ENCODE data around the gene HTR1E.
"Not testable (repeated sequence)": the region's sequence is repeated elsewhere in the genome, so short reads cannot be mapped to it uniquely, and the experiment has no call there.

HTR1E gene, protein sequence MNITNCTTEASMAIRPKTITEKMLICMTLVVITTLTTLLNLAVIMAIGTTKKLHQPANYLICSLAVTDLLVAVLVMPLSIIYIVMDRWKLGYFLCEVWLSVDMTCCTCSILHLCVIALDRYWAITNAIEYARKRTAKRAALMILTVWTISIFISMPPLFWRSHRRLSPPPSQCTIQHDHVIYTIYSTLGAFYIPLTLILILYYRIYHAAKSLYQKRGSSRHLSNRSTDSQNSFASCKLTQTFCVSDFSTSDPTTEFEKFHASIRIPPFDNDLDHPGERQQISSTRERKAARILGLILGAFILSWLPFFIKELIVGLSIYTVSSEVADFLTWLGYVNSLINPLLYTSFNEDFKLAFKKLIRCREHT

DNA sequence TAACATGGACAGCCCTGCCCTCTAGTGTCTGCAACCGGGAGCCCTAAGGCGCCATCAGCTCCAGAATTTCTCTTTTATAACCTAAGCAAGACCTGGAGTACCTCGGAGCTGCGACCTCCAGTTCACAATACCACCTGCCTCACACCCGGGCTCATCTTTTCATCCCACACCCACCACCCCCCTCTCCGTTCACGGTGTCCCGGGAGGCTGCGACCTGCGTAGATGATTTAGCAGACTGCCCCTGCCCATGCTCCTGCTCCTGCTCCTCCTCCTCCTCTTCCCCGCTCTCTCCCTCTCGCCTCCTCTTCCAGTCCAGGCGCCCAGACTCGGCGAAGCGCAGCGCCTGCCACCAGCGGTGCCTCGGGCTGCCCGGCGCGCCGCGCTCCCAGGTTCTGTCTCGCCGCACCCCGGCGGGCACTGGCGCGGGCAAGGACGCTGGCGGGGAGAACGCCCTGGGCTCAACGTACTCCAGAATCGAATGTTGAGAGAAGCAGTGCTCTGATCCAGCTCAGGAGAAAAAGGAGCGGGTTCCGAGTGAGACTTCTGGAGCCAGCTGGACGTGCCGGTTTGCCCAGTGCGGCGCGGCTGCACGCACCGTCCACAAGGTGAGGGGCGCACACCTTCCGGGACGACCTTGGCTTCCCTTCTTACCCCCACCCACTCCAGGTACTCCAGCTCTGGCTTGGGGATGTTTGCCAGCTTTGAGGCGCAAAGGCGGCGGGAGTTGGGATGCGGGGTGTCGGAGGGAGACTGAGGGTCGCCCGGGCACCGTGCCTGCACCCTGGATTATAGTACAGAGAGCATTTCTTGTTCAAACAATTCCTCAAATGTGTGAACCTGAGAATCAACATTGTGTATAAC is at the start of gene HTR1E:
TSS of gene HTR1E (plus strand) at position 310 of the 861 bp plus-strand sequence. CDS start 77,807 bp downstream, outside the sequence.
- no peak for DNase-seq

DNA sequence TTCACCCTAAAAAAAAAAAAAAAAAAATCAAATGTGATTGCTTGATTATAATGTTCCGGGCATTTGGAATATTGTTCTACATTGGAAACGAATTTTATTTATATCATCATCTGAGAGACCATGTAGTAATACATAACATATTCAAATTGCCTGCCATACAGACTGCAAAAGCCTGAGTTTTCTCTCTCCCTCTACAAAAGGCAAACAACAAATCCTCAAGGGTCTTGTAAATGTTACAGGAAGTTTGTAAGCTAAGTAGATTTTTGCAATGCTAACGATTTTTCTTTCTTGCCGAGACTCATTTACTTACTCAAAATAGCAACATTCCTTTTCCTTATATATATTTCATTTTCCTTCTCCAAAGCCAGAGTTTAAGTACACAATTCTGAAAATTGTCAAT is 49.0 kb upstream of the HTR1E start:
- DNase-seq = no peak

DNA sequence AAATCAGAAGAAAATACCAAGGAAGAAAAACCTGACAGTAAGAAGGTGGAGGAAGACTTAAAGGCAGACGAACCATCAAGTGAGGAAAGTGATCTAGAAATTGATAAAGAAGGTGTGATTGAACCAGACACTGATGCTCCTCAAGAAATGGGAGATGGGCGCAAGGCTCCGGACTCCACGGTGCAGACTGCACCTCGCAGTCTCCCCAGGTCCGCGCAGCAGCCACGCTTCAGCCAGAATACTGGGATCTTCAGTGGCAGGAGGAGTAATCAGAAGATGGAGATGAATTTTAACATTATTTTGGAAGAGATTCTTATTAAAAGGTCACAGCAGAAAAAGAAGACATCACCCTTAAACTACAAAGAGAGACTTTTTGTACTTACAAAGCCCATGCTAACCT is 40.1 kb upstream of the HTR1E start:
- not testable (repeated sequence) for DNase-seq

DNA sequence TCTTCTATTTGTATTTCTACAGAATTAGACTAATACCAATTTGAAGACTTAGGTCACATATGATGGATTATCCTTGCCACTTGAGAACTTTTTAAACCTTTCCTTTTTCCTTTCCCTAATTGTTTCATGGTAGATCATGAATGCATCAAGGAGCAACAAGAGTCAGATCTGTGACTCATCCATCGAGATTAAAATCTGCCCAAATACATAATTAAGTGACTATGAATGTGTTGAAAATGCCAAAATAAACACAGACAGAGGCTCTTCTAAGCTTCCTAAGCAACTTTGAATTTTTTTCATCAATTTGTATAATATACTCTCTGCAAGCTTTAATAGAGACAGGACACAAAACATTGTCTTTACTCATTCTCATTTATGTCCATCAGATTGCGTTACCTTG is 23.5 kb upstream of the HTR1E start:
- DNase-seq = no peak

DNA sequence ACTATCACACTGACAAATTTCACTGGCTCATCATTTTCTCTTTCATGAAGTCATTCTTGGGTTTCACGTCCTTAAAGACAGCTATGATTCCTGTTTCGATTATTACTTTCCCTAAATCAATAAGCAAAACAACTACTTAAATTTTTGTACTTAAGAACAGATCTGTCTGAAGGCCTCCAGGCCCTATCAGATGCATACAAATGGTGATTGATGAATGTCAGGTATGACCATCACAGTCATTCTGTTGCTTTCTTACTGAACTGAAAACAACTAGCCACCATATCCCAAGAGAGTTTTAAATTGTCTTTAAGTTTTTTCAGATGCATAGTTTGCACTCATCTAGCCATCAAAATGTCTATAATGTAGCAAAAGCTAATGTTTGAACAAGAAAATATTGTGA is 20.9 kb upstream of the HTR1E start:
- no peak for DNase-seq

DNA sequence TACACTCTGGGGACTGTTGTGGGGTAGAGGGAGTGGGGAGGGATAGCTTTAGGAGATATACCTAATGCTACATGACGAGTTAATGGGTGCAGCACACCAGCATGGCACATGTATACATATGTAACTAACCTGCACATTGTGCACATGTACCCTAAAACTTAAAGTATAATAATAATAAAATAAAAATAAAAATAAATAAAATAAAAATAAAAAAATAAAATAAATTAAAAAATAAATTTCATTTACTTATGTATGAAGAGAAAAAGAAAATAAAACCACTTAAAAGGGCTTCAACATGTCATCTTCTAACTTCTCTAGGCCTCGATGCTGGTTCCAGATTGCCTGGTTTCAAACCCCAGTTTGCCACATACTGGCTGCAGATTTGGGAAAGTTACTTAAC is 10.2 kb upstream of the HTR1E start:
- not testable (repeated sequence) for DNase-seq

DNA sequence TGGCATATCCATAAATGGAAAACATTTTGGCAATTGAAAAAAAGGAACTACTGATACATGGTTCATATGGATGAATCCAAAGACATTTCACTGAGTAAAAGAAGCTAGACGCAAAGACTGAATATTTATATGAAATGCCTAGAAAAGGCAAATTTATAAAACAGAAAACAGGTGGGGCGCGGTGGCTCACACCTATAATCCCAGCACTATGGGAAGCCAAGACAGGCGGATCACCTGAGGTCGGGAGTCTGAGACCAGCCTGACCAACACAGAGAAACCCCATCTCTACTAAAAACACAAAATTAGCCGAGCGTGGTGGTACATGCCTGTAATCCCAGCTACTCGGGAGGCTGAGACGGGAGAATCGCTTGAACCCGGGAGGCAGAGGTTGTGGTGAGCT is 9.5 kb upstream of the HTR1E start:
- DNase-seq = not testable (repeated sequence)

DNA sequence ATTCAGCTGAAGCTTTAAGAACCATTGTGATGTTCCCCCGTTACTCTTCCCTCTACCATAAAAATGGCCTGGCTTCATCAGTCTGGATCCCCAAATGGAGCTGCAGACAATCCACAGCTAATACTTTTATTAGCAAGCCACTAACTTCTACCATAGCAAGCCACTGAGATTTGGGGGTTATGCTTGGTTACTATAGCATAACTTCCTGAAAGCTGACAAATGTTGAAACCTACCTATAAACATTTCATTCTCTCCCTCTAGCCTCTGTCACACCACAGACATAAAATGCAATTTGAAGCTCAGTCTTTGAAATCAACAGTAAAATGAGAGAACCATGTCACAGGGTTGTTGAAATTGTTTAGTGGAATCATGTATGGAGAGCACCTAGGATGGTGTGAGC is 3.0 kb upstream of the HTR1E start:
- DNase-seq = no peak

DNA sequence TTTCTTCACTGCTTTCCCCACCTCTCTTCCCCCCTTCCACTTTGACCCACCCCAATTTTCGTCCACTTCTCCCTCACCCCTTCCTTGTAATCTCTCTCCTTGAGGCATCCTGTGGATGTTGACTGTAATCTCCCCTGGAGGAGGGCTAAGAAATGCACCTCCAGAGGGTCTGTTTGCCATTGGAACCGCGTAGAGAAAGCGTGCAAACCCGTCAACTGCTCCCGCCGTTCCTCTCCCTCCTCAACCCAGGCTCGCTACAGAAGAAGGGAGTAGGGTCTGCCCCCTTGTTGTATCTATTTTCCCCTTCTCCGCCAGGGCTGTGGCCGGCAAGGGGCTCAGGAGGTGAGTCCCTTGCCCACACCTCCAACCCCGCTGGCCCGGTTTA is 502 bp upstream of the HTR1E start:
- no peak for DNase-seq

DNA sequence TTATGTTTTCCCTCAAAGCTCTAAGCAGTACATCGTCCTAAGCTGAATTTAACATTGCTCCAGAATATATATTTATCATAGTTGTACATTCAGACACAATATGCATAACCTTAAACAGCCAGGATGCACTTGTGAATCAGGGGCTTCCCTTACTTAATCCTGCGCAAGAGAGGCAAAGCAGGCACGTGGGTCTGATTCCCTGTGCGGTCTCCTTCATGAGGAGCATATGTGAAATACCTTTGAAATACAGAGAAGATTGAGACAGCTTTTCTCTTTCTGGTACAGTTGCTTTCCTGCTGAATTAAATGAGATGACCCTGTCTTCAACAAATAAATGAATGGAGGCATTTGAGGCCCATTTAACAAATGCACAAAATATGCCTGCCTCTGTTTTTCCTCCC is 1.5 kb downstream of the HTR1E start:
- no peak for DNase-seq

DNA sequence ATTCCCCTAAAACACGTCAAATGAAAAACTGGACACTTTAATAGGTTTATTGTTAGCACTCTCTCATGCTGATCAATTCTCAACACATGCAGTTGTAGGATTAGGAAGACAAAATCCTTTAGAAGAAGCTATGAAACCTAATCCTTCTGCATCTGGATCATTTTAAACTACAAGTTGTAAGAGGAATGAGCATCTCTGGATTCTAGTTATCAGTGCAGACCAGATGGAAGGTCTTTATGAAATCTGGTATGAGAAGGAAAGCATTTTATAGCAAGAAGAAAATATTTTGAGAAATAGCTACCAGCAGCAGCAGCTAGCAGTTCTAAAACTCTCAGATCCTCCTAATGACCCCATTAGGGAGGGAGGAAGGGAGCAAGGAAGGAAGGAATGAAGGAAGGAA is 4.1 kb downstream of the HTR1E start:
- no peak for DNase-seq

DNA sequence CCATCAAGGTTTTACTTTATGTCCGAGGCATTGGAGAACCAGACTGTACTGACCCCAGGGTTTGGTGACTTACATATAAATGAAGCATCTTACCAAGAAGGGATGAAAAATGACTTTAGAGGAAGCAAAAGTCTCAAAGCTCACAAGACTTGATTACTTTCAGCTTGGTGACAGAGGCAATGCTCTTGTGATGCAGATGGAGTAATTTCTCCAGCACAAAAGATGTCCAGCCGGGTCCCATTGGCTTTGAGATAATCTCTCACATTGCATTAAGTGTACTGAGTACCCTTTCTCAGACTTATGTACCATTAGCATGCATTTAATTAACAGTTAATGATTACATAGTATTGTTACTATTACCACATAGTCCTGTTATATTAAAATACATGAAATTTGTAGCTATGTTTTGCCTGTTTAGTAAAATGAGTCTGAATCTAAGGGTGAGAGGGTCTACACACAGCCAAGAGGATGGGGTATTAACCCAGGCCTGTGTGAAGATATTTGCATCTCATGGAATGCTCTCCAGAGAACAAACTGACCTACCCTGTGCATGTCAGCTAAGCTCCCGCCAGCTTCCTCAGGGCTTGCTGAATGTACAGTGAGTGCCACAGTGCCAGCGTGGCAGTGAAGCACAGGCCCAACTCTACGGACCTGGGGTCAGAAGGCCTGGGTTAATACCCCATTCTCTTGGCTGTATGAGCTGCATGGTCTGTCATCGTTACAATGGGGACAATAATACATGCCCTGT is 5.6 kb downstream of the HTR1E start:
- no peak for DNase-seq

DNA sequence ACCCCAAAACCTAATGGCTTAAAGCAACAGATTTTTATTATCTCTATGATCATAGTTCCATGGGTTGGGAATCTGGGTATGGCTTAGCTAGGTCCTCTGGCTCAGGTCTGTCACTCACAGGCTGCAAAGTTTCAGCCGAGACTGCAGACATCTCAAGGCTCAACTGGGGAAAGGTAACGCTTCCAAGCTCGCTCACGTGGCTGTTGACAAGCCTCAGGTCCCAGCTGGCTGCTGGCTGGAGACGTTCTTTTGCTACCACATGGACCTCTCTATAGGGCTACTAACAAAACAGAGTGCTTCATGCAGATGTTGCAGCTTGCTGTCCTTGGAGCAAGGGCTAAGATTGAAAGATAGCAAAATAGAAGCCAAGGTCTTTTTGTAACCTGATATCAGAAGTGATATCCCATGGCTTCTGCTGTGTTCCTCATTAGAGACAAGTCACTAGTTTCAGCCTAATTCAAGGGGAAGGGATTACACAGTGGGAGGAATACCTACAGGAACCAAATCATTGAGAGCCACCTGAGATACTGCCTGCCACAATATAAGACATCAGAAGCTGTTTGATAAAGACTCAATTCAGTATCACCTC is 6.6 kb downstream of the HTR1E start:
- DNase-seq = no peak

DNA sequence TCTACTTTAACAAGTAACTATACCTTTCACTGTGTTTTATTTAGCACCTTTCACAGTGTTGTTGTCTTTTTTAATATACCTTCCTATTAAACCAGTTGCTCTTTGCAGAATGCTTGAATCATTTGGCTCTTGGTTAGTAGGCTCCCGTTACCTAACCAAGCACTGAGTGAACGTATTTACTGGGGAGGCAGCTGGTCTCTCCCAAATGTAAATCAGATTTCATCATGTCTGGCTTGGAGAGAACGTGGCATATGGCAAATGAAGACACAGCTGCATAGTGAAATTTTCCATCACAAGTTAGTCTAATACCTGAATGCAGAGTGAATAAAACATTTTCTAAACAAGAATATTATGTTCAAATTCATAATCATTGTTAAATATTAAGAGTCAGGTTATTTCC is 12.4 kb downstream of the HTR1E start:
- no peak for DNase-seq

DNA sequence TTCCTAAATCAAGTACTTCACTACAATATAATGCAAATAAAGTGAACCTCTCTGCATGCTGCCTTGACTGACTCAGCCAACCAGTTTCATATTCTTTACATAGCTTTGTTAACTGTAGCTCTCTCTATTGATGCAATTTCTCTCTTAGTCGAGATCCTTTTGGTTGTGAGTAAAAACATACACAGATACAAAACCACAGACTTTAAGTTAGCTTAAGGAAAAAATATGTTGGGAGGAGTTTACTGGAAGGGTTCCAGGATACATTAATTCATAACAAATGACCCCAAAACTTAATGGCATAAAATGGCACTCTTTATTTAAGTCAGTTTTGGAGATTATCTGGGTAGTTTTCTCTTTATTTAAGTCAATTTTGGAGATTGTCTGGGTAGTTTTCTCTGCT is 15.7 kb downstream of the HTR1E start:
- DNase-seq = no peak

DNA sequence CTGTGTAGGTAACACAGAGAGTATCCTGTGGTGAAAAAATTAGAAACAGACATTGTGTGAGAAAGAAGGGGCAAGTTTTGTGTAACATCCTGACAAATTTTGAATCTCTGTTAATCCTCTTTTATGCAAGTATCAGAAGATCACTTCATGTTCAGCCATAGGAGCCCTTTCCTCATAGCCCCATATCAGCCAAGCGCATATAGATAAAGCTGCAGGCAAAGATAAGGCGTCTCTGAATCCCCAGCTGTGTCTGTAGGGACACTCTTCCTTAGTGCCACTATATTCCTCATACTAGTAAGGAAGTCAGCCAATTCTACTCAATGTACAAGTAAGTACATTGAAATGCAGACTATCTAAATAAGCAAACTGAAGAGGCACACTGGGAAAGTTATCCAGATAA is 22.3 kb downstream of the HTR1E start:
- no peak for DNase-seq

DNA sequence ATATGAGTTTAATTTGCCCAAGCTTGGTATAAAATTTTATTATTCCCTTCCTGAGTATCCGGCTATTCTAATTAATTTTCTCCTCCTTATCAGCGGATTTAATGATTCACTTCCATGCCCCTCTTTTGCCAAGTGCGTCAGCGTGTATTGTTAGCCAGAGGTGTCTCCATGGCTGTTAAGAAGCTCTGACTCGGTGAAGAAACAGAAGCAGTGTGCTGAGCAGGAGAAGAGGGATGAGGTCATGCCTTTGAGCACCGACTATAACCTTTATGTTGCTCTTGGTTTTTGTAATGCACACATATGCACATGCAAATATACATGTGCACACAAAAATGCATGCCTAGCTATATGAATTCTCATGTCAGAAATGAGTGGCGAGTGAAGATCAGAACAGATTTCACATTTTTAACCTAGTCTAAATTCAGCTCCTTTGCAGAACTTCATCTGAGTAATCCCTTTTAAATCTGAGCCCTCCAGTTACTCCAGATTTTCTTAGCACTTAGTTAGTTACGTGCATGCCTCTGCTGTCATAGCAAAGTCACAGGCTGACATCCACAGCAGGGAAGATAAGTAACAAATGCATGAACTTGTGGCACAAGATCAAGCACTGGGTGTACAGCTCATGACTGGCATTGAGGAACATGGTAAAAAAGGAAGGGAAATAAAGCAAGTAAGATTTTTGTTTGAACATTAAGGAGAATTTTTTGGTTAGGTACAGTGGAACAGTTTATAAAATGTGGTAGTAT is 24.3 kb downstream of the HTR1E start:
- no peak for DNase-seq

DNA sequence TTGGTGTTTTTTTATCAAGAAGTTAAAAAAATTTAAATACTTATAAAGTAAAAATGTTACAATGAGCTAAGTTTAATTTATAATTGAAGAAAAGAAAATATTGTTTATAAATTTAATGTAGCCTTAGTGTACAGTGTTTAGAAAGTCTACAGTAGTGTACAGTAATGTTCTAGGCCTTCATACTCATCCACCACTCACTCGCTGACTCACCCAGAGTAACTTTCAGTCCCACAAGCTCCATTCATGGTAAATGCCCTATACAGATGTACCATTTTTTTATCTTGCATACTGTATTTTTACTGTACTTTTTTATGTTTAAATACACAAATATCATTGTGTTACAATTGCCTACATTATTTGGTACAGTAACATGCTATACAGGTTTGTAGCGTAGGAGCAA is 26.0 kb downstream of the HTR1E start:
- DNase-seq = no peak

DNA sequence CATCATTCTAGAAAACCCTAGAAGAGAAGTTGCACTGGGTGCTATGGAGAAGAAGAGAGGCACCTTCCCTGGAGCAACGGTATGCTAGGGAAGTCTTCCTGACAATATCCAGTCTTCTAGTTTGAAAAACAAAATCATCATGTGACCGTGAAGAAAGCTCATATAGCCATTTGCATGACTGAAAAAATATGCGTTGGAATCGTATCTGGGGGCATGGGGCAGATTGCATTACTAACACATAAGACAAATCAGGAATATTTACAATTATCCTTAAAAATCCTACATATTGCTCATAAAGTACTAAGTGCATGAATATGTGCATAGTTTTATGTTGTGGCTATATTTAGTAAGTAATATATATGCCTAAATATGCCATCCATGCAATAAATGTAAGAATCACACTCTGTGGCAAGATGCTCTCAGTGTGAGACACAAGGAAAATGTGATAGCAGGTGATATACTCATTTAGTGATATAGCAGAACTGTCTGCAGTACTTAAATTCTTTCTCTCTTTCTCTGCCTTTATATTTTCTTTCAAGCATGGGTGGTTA is 26.8 kb downstream of the HTR1E start:
- DNase-seq = no peak

DNA sequence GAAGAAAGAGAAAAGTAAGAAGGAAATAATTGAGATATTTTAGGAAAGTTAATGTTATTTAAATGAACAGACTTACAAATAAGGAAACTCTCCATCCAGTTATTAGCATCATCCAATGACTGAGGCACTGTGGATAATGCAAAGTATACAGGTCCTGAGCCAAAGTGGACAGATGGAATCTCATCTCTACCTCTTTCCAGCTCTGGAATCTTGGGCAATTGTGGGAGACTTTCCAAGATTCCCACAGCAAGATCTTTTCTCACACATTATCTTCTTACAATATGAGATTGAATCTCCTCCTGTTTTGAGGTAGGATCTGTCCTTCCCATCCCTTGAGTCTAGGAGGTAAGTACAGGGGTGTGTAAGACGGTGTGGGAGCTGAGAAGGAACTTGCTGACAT is 28.9 kb downstream of the HTR1E start:
- no peak for DNase-seq

DNA sequence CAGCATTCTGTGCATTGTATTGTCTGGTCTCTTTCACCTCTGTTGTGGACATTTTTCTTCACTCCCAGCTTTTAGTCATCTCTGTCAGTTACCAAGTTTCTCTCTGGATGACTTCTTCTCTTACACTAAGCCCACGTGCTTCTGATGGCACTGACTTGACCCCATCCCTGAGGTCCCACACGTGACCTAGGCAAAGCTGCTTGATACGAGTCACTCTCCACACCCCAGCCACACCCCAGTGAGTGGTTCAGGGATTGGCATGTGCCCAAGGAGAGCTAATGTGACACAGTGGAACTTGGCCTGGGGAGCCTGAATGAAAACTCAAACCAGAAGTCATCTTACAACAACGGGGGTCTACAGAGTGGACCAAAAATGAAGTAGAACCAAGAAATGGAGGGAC is 32.2 kb downstream of the HTR1E start:
- DNase-seq = no peak

DNA sequence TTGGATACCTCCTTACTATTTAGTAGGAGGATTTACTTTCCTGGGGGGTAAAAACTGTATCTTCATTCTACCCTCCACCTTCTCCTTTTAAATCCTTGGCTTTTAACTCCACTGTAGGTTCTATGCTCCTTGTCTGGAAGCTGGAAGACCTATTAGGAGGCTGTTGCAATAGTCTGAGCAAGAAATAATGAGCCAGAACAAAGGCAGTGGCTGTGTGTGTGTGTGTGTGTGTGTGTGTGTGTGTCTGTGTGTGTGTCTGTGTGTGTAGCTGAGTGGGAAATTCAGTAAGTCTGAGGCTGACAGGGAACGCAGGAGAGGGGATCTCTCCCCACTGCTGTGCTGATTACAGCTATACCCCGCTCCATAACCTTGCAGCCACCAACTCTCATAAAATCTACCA is 35.8 kb downstream of the HTR1E start:
- DNase-seq = no peak

Data from activated CD8-positive, alpha-beta memory T cell treated with anti-CD3 and anti-CD28 coated beads for 24 hours (primary cell).